CD14-positive monocyte (primary cell): ENCODE results near the gene NIPAL3. TPM values are rescaled to one million over a fixed set of nuclear protein-coding genes. Genes with fewer than 3 reads are reported as not detected.

ENCODE experiments used
- DNase-seq, 3 donors: peaks; one replicate each; pipeline ENCODE4 v3.0.0-alpha.2; 2011 to 2022
- H2AFZ ChIP-seq: 2 replicates; pipeline ENCODE4 v1.6.0; 2012; ENCODE audit warnings: mild to moderate bottlenecking, low read depth, low read length, inconsistent platforms; ENCODE audit not compliant: insufficient read depth, poor library complexity, severe bottlenecking
- H3K27ac ChIP-seq, 2 donors: 1 replicate in 1 of 2; 2 replicates in 1 of 2; pipeline ENCODE4 v1.5.1; 2012 to 2013; ENCODE audit warnings: low read length in 2 of 2, control low read depth in 1 of 2, inconsistent platforms in 1 of 2, low read depth in 1 of 2, mild to moderate bottlenecking in 1 of 2
- H3K27me3 ChIP-seq, 2 donors: one replicate each; pipeline versions ENCODE4 v1.6.0 to v1.6.1; 2011 to 2013; ENCODE audit warnings: low read length in 2 of 2; ENCODE audit not compliant: control insufficient read depth in 2 of 2, insufficient read depth in 2 of 2
- H3K36me3 ChIP-seq, 2 donors: replicated peaks in 1 of 2; 1 replicate in 1 of 2; 2 replicates in 1 of 2; pipeline versions ENCODE4 v1.5.1 to v1.6.1; 2012 to 2013; ENCODE audit warnings: low read length in 2 of 2, control low read depth in 1 of 2, inconsistent platforms in 1 of 2, mild to moderate bottlenecking in 1 of 2; ENCODE audit not compliant: insufficient read depth in 2 of 2, control insufficient read depth in 1 of 2
- H3K4me1 ChIP-seq, 2 donors: 1 replicate in 1 of 2; 2 replicates in 1 of 2; pipeline versions ENCODE4 v1.5.1 to v1.6.1; 2012 to 2013; ENCODE audit warnings: low read length in 2 of 2, control low read depth in 1 of 2, inconsistent platforms in 1 of 2, mild to moderate bottlenecking in 1 of 2, moderate library complexity in 1 of 2; ENCODE audit not compliant: insufficient read depth in 2 of 2, control insufficient read depth in 1 of 2
- H3K4me2 ChIP-seq: replicated peaks from 2 replicates; pipeline ENCODE3; 2012; ENCODE audit warnings: low read length, moderate library complexity, mild to moderate bottlenecking; ENCODE audit not compliant: poor library complexity, severe bottlenecking; ENCODE audit errors: extremely low read depth
- H3K4me3 ChIP-seq, 3 experiments: fragments of 200-600 bp in 1 of 3; sonication (generic) in 1 of 3; replicated peaks in 1 of 3; 1 replicate in 2 of 3; 2 replicates in 1 of 3; pipeline ENCODE4 v1.5.1; 2011 to 2013; ENCODE audit warnings: low read length in 3 of 3, mild to moderate bottlenecking in 3 of 3, control low read depth in 2 of 3, low read depth in 2 of 3, inconsistent platforms in 1 of 3, moderate library complexity in 1 of 3
- H3K79me2 ChIP-seq: 2 replicates; pipeline ENCODE4 v1.6.0; 2012; ENCODE audit warnings: mild to moderate bottlenecking, control low read depth, inconsistent platforms, low read length, moderate library complexity; ENCODE audit not compliant: insufficient read depth
- H3K9ac ChIP-seq: 2 replicates; pipeline ENCODE4 v1.6.0; 2017; ENCODE audit warnings: low read length, mild to moderate bottlenecking; ENCODE audit not compliant: insufficient read depth, poor library complexity, severe bottlenecking
- H3K9me3 ChIP-seq, 2 donors: replicated peaks in 1 of 2; 1 replicate in 1 of 2; 2 replicates in 1 of 2; pipeline versions ENCODE4 v1.5.1 to v1.6.1; 2012 to 2013; ENCODE audit warnings: low read length in 2 of 2, control low read depth in 1 of 2; ENCODE audit not compliant: control insufficient read depth in 1 of 2, insufficient read depth in 1 of 2
- H4K20me1 ChIP-seq: 2 replicates; pipeline ENCODE4 v1.6.0; 2012; ENCODE audit warnings: mild to moderate bottlenecking, low read length, control low read depth, moderate library complexity; ENCODE audit not compliant: insufficient read depth
- H3K27ac Mint-ChIP-seq, 7 donors: one replicate each; pipeline ENCODE4 v1.8.0; 2020; ENCODE audit warnings: mild to moderate bottlenecking in 7 of 7, mixed read lengths in 7 of 7, moderate library complexity in 6 of 7, inconsistent platforms in 2 of 7
- H3K27me3 Mint-ChIP-seq, 3 donors: one replicate each; pipeline ENCODE4 v1.8.0; 2021 to 2022; ENCODE audit warnings: low read depth in 3 of 3, mild to moderate bottlenecking in 3 of 3, mixed read lengths in 3 of 3, moderate library complexity in 3 of 3, inconsistent platforms in 1 of 3
- H3K36me3 Mint-ChIP-seq, 2 donors: one replicate each; pipeline ENCODE4 v1.8.0; 2020; ENCODE audit warnings: mixed read lengths in 2 of 2, inconsistent platforms in 1 of 2, mild to moderate bottlenecking in 1 of 2
- H3K4me1 Mint-ChIP-seq: one replicate; pipeline ENCODE4 v1.8.0; 2020; ENCODE audit warnings: mild to moderate bottlenecking, mixed read lengths
- H3K4me3 Mint-ChIP-seq, 2 donors: one replicate each; pipeline ENCODE4 v1.8.0; 2020; ENCODE audit warnings: mild to moderate bottlenecking in 2 of 2, mixed read lengths in 2 of 2, moderate library complexity in 1 of 2
- H3K9me3 Mint-ChIP-seq, 7 donors: one replicate each; pipeline ENCODE4 v1.8.0; 2020 to 2022; ENCODE audit warnings: mixed read lengths in 7 of 7, mild to moderate bottlenecking in 6 of 7, moderate library complexity in 6 of 7, inconsistent platforms in 2 of 7
- WGBS: methylation state at CpG from one replicate; pipeline ENCODE4 v1.1.5; 2013; ENCODE audit warnings: missing lambda C conversion rate; ENCODE audit not compliant: insufficient coverage; 5-methylcytosine and 5-hydroxymethylcytosine counted together
- intact Hi-C, 2 donors: fragments of 100-400 bp; cut with micrococcal nuclease; formaldehyde crosslinking; loops; one replicate each; pipeline versions ENCODE4 v1.15.0 to v1.15.1; 2023
- polyA plus RNA-seq, 3 donors: library from polyadenylated mRNA; depleted of rRNA in 1 of 3; unstranded in 2 of 3; stranded (reverse) in 1 of 3; fragments of 300-500 nt in 2 of 3; fragments of >200 nt in 1 of 3; fragmentation: Illumina TruSeq in 2 of 3; gene quantifications; 1 replicate in 2 of 3; 2 replicates in 1 of 3; pipeline ENCODE4 v1.2.3, GENCODE V29; 2012 to 2021
- TF ChIP-seq, protein P1 (sequence below): fragments of 200-600 bp; IDR thresholded peaks from one replicate; pipeline ENCODE4 v1.8.0; 2022; ENCODE audit warnings: antibody characterized with exemption, mild to moderate bottlenecking

The NIPAL3 gene
- polyA plus RNA-seq, 3 donors: 5.9 to 9.6 (median 6.6) TPM

GRCh38 chr1:24450316-24450715, 34.7 kb downstream of the NIPAL3 start:
- Histone ChIP-seq H3K27ac (no peak overlapping the region), H3K4me1 (peaks cover 12 to 20% of the 10 kb centered on the region in 2 donors), H3K4me3 (no peak overlapping the region), H2AFZ (no peak overlapping the region), H3K9ac (no peak overlapping the region), H4K20me1 (no peaks in the 10 kb centered on the region), H3K4me2 (no peak overlapping the region), H3K36me3 (peaks cover 21 to 70% of the 10 kb centered on the region in 2 donors), H3K79me2 (no peaks in the 10 kb centered on the region), H3K27me3 (no peaks in the 10 kb centered on the region), H3K9me3 (no peaks in the 10 kb centered on the region)
- intact Hi-C loops: no loop called here
- Mint-ChIP-seq H3K27me3 (no peaks in the 10 kb centered on the region), H3K9me3 (no peaks in the 10 kb centered on the region), H3K36me3 (peaks cover 71 to 73% of the 10 kb centered on the region in 2 donors), H3K4me3 (no peak overlapping the region), H3K27ac (peak overlapping the region in 1 of 7 donors; percentile 25), H3K4me1 (peaks cover 23% of the 10 kb centered on the region)
- no CpG with 5 or more reads among the region's 4 CpGs for WGBS
- TF ChIP-seq, protein P1, sequence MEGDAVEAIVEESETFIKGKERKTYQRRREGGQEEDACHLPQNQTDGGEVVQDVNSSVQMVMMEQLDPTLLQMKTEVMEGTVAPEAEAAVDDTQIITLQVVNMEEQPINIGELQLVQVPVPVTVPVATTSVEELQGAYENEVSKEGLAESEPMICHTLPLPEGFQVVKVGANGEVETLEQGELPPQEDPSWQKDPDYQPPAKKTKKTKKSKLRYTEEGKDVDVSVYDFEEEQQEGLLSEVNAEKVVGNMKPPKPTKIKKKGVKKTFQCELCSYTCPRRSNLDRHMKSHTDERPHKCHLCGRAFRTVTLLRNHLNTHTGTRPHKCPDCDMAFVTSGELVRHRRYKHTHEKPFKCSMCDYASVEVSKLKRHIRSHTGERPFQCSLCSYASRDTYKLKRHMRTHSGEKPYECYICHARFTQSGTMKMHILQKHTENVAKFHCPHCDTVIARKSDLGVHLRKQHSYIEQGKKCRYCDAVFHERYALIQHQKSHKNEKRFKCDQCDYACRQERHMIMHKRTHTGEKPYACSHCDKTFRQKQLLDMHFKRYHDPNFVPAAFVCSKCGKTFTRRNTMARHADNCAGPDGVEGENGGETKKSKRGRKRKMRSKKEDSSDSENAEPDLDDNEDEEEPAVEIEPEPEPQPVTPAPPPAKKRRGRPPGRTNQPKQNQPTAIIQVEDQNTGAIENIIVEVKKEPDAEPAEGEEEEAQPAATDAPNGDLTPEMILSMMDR: no peak
- no peak for DNase-seq

DNA sequence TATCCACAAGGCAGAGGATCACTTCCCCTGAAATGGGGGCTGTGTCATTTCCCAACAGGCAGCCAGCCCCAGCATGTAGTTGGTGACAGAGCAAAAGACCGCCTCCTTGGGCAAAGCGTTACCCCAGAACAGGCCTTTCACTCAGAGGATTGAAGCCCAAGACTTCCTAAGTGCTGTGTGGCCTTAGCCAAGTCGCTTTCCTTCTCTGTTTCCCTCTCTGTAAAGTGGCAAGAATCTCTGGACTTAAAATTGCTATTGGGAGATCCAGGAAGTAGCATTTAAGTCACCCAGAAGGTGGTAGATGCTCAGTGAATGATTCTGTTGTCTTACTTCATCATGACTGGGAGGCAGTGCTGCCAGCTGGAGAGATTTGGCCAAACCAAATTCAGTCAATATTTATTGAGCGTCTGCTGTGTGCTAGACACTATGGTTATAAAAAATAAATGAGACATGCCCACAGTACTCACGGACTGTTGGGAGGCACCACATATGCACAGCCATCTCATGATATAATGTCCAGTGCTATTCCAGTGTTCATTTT, 35.3 kb downstream of the NIPAL3 start:
- H3K27ac Mint-ChIP-seq: peak overlapping the region in 2 of 7 donors; percentile 25 to 27
- DNase-seq: no peak
- no peak overlapping the region for H3K27ac ChIP-seq
- H3K36me3 ChIP-seq: peaks cover 22 to 70% of the 10 kb centered on the region in 2 donors
- TF ChIP-seq, protein P1: no peak
- H3K27me3 ChIP-seq: no peaks in the 10 kb centered on the region
- no peak overlapping the region for H3K4me3 ChIP-seq
- no peaks in the 10 kb centered on the region for H3K79me2 ChIP-seq
- WGBS: 88% methylated on average over 4 of the region's 5 CpGs
- H4K20me1 ChIP-seq: no peaks in the 10 kb centered on the region
- H3K9me3 ChIP-seq: no peaks in the 10 kb centered on the region
- no peaks in the 10 kb centered on the region for H3K27me3 Mint-ChIP-seq
- H2AFZ ChIP-seq: no peak overlapping the region
- peaks cover 12 to 21% of the 10 kb centered on the region in 2 donors for H3K4me1 ChIP-seq
- H3K4me1 Mint-ChIP-seq: peaks cover 23% of the 10 kb centered on the region
- H3K9me3 Mint-ChIP-seq: no peaks in the 10 kb centered on the region
- intact Hi-C loops: no loop called here
- H3K4me3 Mint-ChIP-seq: no peak overlapping the region
- H3K9ac ChIP-seq: no peak overlapping the region
- peaks cover 71% of the 10 kb centered on the region in 2 donors for H3K36me3 Mint-ChIP-seq
- no peak overlapping the region for H3K4me2 ChIP-seq
